ENCODE data around the gene VWCE.

The VWCE gene, protein sequence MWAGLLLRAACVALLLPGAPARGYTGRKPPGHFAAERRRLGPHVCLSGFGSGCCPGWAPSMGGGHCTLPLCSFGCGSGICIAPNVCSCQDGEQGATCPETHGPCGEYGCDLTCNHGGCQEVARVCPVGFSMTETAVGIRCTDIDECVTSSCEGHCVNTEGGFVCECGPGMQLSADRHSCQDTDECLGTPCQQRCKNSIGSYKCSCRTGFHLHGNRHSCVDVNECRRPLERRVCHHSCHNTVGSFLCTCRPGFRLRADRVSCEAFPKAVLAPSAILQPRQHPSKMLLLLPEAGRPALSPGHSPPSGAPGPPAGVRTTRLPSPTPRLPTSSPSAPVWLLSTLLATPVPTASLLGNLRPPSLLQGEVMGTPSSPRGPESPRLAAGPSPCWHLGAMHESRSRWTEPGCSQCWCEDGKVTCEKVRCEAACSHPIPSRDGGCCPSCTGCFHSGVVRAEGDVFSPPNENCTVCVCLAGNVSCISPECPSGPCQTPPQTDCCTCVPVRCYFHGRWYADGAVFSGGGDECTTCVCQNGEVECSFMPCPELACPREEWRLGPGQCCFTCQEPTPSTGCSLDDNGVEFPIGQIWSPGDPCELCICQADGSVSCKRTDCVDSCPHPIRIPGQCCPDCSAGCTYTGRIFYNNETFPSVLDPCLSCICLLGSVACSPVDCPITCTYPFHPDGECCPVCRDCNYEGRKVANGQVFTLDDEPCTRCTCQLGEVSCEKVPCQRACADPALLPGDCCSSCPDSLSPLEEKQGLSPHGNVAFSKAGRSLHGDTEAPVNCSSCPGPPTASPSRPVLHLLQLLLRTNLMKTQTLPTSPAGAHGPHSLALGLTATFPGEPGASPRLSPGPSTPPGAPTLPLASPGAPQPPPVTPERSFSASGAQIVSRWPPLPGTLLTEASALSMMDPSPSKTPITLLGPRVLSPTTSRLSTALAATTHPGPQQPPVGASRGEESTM

DNA sequence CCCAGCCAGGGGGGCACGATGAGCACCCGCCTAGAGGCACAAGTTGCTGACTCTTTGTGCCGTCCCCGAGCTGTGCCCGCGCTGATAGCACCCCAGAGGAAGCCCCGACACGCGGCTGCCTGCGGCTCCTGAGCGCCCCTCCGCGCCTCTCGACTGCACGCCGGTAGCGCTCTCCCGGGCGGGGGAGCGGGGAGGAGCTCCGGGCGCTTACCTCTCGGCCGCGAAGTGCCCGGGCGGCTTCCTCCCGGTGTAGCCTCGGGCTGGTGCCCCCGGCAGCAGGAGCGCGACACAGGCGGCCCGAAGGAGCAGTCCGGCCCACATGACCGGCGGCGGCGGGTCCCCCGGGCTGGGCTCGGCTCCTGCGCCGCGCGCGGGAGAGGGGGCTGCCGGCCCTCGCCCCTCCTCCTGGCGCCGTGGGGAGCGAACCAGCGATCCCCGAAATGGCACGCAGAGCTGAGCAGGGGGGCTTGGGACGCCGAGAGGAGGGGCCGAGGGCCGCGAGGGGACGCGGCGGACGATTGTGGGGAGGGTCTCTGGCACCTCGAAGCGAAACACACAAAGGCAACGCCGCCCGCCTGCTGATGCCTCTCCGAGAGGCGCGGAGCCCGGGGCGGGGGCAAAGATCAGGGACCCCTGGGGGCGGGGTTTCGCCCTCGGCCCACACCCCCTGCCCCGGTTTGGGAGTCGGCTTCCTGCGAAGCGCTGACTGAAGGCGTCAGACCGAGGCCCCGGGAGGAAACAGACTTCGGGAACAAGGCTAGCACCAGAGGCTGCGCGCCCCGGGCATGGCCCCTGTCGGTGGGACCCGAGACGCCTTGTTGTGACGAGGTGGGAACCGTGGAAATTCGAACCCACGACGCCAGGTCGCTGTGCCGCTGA is at the start of gene VWCE:
VWCE (minus strand) TSS at position 600 of the 879 bp plus-strand sequence; CDS start at position 321, 279 bp downstream.
- Mint-ChIP-seq H3K9me3 (no peaks in the 10 kb centered on the region), H3K27me3 (peaks cover 7% of the 10 kb centered on the region), H3K27ac (peak within 1 kb of the TSS; percentile 82), H3K36me3 (peaks cover 12% of the 10 kb centered on the region), H3K4me1 (peaks cover 39% of the 10 kb centered on the region), H3K4me3 (peak within 1 kb of the TSS; percentile 90)

DNA sequence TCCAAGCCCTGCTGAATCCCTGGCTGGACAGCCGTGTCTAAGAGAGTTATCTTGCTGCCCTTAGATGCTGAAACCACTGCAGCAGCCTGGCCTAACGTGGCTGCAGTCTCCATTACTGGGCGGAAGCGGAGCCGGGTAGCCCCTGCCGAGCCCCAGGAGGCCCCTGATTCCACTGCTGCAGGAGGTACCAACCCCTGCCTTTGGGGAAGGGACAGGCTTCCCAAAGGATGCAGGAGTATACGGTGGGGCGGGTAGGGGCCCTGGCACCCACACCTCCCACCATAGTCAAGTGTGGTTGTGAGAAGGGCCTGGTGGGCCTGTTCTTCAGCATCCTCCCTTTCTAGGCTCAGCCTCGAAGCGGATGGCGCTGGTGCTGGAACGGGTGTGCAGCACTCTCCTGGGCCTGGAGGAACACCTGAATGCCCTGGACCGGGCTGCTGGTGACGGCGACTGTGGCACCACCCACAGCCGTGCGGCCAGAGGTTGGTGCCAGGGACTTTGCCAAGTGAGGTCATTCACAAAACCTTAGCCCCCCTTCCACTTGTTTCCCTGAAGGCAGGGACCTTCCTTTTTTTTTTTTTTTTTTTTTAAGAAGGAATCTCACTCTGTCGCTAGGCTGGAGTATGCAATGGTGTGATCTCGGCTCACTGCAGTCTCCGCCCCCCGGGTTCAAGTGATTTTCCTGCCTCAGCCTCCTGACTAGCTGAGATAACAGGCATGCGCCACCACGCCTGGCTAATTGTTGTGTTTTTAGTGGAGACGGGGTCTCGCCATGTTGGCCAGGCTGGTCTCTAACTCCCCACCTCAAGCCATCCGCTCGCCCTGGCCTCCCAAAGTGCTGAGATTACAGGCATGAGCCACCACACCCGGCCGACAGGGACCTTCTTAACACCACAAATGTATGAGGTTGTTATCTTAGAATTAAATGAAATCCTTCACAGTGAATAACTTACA is 49.0 kb upstream of the VWCE start:
- Mint-ChIP-seq H3K27me3 (no peaks in the 10 kb centered on the region), H3K27ac (no peak overlapping the region)

GRCh38 chr11:61342207-61342803 is 47.2 kb upstream of the VWCE start:
- H3K9me3 Mint-ChIP-seq: no peaks in the 10 kb centered on the region
- no peaks in the 10 kb centered on the region for H3K4me1 Mint-ChIP-seq
- H3K27me3 Mint-ChIP-seq: no peaks in the 10 kb centered on the region
- H3K27ac Mint-ChIP-seq: no peak overlapping the region
- H3K36me3 Mint-ChIP-seq: peaks cover 5% of the 10 kb centered on the region
- H3K4me3 Mint-ChIP-seq: no peak overlapping the region

More for the DNA sequence above, 49.0 kb upstream of the VWCE start:
- Mint-ChIP-seq H3K36me3 (peaks cover 2% of the 10 kb centered on the region), H3K4me1 (no peaks in the 10 kb centered on the region), H3K4me3 (no peak overlapping the region), H3K9me3 (no peaks in the 10 kb centered on the region)

- no peak overlapping the region for H3K27ac Mint-ChIP-seq
- no peaks in the 10 kb centered on the region for H3K9me3 Mint-ChIP-seq
- H3K4me3 Mint-ChIP-seq: no peak overlapping the region
- H3K4me1 Mint-ChIP-seq: peaks cover 4% of the 10 kb centered on the region
- H3K36me3 Mint-ChIP-seq: peaks cover 5% of the 10 kb centered on the region
- H3K27me3 Mint-ChIP-seq: no peaks in the 10 kb centered on the region
Measured at GRCh38 chr11:61341706-61342105, 46.6 kb upstream of the VWCE start.

GRCh38 chr11:61340979-61341378 is 45.9 kb upstream of the VWCE start:
- Mint-ChIP-seq H3K27ac (no peak overlapping the region), H3K27me3 (no peaks in the 10 kb centered on the region), H3K4me3 (no peak overlapping the region), H3K36me3 (peaks cover 5% of the 10 kb centered on the region), H3K4me1 (peaks cover 8% of the 10 kb centered on the region), H3K9me3 (no peaks in the 10 kb centered on the region)

DNA sequence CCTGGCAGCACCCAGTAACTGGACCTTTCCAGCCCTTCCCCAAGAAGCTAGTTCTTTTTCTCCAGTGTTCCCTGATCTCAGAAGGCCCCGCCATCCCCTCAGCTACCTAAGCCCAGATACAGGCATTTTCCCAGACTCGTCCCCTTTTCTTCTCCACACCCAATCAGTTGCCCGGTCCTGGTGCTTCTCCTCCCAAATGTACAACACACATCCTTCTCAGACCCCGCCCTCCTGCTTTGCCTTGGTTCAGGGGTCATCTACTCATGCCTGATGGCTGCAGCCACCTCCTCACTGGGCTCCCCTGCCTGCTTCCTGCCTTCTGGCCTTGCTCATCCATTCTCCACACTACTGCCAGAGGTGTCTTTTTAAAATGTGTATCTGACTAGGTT is 44.4 kb upstream of the VWCE start:
- H3K4me3 Mint-ChIP-seq: no peak overlapping the region
- H3K9me3 Mint-ChIP-seq: no peaks in the 10 kb centered on the region
- H3K4me1 Mint-ChIP-seq: peaks cover 11% of the 10 kb centered on the region
- peaks cover 5% of the 10 kb centered on the region for H3K36me3 Mint-ChIP-seq
- H3K27me3 Mint-ChIP-seq: no peaks in the 10 kb centered on the region
- no peak overlapping the region for H3K27ac Mint-ChIP-seq

- H3K4me1 Mint-ChIP-seq: peaks cover 15% of the 10 kb centered on the region
- no peaks in the 10 kb centered on the region for H3K27me3 Mint-ChIP-seq
- H3K36me3 Mint-ChIP-seq: peaks cover 5% of the 10 kb centered on the region
- no peaks in the 10 kb centered on the region for H3K9me3 Mint-ChIP-seq
- no peak overlapping the region for H3K27ac Mint-ChIP-seq
- no peak overlapping the region for H3K4me3 Mint-ChIP-seq
Measured at GRCh38 chr11:61338783-61339489, 43.8 kb upstream of the VWCE start.

GRCh38 chr11:61337706-61338470 is 42.8 kb upstream of the VWCE start:
- H3K27me3 Mint-ChIP-seq: no peaks in the 10 kb centered on the region
- H3K27ac Mint-ChIP-seq: no peak overlapping the region
- no peak overlapping the region for H3K4me3 Mint-ChIP-seq
- no peaks in the 10 kb centered on the region for H3K9me3 Mint-ChIP-seq
- peaks cover 5% of the 10 kb centered on the region for H3K36me3 Mint-ChIP-seq
- H3K4me1 Mint-ChIP-seq: peaks cover 20% of the 10 kb centered on the region

DNA sequence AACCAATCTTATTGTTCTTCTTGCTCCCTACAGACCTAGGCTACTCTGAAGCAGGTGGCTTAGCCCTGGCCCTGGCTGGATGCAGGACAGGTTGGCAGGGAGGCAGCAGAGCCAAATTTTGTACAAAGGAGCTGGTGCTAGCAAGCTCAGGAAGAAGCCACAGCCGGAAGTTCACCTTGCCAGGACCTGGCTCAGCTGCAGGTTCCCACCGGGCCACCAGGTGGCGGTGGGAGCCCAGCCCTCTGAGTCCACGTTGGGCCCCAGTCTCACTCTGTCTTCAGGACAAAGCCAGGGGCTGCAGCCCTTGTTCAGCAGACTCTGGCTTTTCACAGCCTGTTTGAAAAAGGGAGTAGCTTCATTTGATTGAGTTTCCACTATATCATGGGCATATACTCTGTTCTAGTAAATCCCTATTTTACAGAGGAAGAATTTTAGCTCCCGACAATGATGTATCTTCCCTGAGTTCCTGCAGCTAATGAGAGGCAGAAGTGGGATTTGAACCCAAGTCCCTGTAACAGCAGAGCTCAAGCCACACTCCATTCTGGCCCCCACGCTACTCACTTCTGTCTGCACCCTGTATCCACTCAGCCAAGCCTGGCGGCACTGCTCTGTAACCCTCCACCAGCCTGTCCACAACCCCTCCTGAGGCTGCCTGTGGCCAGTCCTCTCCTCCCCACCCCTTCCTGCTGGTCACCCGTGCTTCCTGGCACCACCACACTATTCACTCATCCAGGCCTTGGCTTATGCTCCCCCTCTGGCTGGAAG is 41.2 kb upstream of the VWCE start:
- Mint-ChIP-seq H3K27me3 (no peaks in the 10 kb centered on the region), H3K27ac (peak overlapping the region; percentile 77), H3K36me3 (peaks cover 7% of the 10 kb centered on the region), H3K4me3 (no peak overlapping the region), H3K4me1 (peaks cover 31% of the 10 kb centered on the region), H3K9me3 (no peaks in the 10 kb centered on the region)

DNA sequence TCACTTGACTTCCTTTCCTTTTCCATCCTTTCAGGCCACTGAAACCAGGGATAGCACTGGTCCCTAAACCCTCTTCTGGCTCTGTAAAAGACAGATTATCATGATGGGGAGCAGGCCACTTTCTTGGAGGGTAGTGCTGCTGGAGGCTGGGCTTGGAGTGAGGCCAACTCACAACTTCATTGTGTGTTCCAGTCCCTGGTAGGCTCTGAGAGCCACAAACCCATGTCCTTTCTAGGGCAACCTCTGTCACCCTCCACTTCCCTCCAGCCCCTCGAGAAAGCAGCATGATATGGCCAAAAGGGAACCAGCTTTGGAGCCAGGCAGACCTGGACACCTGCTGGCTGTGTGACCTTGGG is 40.2 kb upstream of the VWCE start:
- Mint-ChIP-seq H3K27me3 (no peaks in the 10 kb centered on the region), H3K4me1 (peaks cover 40% of the 10 kb centered on the region), H3K27ac (no peak overlapping the region), H3K9me3 (no peaks in the 10 kb centered on the region), H3K36me3 (peaks cover 6% of the 10 kb centered on the region), H3K4me3 (no peak overlapping the region)

- Mint-ChIP-seq H3K27ac (peak overlapping the region; percentile 98), H3K9me3 (no peaks in the 10 kb centered on the region), H3K4me3 (peak overlapping the region; percentile 94), H3K4me1 (peaks cover 47% of the 10 kb centered on the region), H3K36me3 (peaks cover 8% of the 10 kb centered on the region), H3K27me3 (no peaks in the 10 kb centered on the region)
Measured at GRCh38 chr11:61334434-61335354, 39.6 kb upstream of the VWCE start.
